IPS-NIHi7 (cell line): ENCODE measurements around the gene METTL21C.

ENCODE experiments used
- DNase-seq: peaks from one replicate; pipeline ENCODE4 v3.0.0; 2012; ENCODE audit warnings: mixed read lengths; ENCODE audit errors: extremely low spot score

Gene METTL21C

DNA sequence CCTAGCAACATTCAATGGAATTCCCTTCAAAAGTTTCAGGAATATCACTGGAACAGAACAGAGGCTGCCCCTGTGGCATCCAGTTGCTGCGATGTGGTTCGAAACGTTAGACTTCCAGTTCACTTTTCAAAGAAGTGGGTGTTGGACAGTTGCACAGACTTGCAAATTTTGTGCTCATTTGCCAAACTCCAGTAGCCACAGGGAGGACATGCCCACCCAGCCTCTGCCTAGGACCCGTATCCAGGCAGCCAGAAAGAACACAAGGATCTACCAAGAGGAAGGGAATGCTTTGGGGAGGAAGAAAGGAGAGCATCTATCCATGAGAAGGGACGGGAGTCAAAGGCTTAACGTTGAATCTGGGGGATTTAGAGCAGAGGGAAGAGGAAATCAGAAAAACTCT, at the start of gene METTL21C:
TSS of gene METTL21C (minus strand) at position 108 of the 400 bp plus-strand sequence. CDS start 546 bp downstream, outside the sequence.
- DNase-seq: no peak

DNA sequence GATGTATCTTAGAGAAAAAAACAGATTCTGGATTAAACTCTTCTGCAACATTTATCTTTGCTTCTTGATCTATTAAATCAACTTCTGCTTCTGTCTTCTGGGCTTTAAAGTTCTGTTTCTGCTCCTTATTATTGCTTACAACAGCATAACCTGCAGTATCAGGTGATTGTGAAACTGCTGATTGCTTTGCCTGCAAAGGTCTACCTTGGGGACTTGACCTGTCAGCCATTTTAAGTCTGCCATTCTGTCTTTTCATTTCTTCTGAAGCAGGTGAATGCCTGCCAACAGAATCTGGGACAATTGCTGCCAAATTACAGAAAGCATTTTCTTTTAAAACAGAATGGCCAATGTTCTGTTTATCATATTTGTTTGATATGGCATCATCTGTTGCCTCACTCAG, 47.7 kb upstream of the METTL21C start:
- DNase-seq: no peak

DNA sequence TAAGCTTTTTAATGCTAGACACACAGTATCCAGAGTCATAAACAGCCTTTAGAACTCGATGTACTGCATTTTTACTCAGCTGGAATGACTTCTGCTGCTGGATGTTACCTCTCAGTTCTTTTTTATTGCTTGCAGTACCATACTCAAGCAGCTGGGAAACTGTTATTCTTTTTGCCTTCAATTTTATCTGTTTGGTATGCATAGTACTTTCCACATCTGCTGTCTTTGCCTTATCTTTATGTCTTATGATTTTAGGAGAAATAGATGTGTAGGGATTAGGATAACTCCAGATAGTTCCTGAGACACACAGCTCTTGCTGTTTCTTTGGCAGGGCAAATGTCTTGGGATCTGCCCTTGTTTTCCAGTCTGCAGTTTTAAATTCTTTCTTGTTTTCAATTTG, 47.3 kb upstream of the METTL21C start:
- DNase-seq: no peak

DNA sequence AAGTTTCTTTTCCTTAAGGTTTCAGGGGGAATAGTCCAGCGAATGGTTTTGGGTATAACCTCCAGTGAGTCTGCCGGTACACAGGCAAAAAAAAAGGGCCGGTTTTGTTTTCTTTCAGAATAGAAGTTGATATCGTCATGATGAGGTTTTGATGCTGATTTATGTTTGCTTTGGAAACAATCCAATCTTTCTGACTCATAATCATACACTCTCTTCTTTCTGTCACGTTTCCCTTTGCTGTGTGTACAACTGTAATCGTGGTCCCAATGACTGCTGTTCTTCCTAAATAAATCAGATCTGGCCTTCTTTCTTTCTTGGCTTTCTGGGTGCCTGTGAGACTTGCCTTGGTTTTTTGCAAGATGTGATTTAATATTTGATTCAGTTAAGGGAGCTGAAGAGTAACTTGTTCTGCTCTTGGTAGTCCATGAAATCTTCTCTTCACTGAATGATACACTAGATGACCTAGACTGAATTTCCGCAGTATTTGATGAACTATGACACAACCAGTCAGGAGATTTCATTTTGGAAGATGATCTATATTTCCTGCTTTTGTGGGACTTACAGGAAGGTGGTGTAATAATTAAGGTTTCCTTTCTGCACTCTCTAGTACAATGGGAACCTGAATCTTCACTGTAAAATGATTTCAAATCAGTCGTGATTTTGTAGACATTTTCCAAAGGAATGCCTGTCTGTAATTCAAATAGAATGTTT, 34.9 kb upstream of the METTL21C start:
- DNase-seq: no peak

DNA sequence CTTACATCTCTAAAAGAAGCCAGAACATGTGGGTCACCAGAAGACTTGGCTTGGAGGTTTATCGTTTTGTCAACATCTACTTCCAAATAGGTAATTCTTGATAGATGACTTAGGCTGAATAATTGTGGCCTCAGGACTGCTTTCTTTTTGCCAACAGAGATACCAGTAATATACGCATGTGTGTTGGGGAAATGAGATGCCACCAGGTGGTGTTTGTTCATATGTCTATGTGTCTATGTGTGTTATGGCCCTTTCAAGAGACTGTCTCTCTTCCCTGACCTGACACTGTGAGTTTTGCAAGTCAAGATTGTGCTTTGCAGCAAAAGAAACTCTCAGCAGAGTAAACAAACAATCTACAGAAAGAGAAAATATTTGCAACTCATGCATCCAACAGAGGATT, 31.6 kb upstream of the METTL21C start:
- DNase-seq: no peak

DNA sequence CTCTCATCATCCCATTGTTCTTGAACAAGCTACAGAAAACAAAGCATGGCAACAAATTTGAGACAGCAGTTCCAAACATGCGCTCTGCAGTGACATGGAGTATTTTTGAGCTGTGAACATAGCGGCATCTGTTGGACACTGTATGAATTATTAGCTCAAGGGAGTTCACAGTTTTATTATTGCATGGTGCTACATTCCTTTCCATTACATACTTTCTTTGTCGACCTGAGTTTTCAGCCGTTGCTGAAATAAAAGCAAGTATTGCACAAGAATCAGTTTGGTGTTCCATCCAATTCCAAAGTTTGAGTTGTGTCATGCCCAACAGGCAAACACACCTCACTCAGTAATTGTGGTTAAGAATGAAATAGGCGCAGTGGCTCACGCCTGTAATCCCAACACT, 30.1 kb upstream of the METTL21C start:
- no peak for DNase-seq

DNA sequence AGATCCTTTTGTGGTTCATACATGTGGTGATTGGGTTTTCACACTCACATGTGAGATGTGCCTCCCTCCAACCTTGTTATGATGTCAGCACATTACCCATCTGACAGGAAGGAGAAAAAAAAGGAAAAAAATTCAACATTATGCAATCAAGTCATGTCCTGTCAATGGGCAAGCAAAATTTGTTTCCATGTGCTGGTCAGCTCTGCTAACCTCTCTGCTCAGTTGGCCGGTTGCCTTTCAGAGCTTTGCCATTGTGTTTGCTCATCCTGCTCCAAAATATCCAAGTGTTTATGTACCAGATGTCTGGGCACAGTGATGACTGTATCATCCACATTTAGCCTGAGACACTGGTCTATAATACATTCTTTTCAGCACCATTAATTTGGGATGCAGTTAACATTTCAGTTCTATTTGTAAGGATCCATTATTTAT, 27.0 kb upstream of the METTL21C start:
- DNase-seq: no peak

DNA sequence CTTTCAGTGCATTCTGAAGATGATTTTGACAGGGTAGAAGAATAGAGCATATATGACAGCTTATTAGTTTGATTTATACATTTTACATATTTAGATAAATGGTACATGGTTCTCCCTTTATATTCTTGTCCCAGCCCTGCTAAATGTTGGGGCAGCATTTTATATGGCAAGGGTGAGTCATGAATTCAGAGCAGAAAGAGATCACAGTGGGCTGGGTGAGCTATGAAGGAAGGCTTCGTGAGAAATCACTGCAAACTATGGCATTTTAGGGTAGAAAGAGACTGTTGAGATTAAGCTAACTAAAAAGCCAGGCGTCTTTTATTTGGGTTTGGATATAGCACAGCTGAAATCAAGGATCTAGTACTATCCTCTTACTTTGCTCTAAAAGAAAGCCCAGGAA, 23.9 kb upstream of the METTL21C start:
- DNase-seq: no peak

DNA sequence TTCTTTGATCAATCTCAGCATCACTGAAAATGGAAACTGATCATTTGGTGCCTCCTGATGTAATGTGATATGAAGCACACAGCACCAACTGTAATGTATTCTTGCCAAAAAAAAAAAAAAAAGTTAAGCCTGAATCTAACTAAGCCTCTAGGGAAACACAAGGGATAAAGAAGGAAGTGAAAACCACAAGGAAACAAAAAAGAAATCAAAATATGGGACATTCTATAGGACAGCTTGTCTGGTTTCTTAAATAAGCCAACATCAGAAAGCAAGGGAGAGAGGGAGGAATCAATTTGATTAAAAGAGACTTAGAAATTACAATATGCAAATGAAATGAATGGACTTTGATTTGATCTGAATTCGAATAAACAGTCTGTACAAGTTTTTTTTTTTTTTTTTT, 20.6 kb upstream of the METTL21C start:
- DNase-seq: no peak

DNA sequence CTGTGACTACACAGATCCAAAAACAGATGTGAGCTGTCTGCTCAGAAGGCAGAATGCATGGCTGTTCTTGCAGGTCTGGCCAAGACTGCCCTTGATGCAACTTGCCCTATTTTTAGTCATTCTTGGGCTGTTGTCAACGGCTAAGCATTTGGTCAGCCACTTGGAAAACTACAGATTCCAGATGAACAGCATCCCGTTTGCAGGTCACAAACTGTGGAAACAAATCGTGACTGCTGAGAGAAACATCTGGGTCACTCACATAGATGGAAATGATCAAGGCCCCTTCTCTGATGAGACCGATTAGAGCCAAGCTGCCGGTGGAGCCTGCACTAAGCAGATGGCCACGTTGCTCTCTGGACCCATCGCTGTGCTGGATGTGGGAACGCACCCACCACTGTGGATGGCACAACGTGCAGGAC, 15.4 kb upstream of the METTL21C start:
- DNase-seq: no peak

DNA sequence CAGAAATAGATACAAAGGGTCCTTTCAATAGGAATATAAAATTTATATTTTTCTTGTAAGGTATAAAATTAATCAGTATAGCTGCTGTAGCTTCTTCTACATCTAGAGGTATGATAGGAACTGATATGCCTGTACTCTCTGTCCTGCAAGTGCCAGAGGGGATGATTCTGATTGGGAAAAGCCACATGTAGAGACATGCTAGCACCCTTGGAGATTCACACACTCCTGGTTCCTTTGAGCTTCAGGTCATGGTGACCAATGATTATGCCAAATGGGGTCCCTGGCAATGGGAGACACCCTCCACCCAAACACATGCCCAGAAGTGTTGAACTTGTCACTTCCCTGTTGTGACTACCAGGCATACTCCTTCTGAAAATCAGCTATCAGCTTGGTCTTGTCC, 14.7 kb upstream of the METTL21C start:
- no peak for DNase-seq

DNA sequence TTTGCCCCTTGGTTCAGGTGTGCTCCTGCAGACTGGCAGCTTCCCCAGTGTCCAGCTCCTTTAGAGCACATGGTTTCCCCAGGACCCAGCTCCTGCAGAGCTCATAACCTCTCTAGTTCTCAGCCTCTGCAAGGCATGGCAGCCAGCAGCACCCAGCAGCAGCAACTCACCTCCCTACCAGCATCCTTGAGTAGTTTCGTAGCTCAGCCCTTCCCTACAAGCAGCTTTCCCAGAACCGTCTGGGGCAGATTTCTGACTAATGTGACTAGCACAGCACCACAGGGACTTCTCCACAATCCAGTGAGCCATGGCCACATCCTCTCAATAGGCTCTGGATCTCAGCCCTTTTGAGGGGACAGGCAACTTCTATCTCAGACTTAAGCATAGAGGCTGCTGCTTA, 14.1 kb upstream of the METTL21C start:
- DNase-seq: no peak

DNA sequence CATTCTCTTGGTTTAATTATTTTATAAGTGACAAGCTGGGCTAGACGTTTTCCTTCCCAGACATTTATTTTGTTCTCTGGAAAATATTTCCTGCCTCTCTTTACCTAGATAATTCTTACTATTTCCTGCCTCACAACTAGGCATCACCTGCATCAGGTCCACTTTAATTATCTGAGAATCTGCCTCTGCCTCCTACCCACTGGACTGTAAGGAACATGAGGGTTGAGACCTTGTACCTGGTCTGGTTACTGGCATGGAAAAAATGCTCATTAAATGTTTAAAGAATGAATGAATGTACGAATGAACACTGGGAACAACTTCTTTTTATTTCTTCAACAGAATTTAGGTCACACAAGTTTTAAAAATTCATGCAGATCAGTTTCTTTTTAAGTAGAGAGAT, 13.4 kb upstream of the METTL21C start:
- DNase-seq: no peak

DNA sequence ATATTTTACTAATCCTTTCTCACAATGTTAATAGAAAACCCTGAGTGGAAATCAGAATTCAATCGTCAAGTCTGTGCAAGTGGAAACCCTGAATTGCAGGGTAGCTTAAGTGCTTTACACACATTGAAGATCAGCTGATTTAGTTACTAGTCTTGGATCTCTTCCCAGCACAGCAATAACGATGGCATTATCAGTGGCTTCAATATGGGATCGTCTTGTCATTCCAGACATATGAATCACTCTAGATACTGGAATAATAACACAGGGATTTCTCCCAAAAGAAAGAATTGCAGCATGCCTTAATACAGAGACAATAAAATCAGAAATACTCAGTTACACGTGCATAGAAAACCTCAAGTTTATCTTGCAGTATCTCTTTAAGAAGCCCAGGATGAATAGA, 12.6 kb upstream of the METTL21C start:
- DNase-seq: no peak

DNA sequence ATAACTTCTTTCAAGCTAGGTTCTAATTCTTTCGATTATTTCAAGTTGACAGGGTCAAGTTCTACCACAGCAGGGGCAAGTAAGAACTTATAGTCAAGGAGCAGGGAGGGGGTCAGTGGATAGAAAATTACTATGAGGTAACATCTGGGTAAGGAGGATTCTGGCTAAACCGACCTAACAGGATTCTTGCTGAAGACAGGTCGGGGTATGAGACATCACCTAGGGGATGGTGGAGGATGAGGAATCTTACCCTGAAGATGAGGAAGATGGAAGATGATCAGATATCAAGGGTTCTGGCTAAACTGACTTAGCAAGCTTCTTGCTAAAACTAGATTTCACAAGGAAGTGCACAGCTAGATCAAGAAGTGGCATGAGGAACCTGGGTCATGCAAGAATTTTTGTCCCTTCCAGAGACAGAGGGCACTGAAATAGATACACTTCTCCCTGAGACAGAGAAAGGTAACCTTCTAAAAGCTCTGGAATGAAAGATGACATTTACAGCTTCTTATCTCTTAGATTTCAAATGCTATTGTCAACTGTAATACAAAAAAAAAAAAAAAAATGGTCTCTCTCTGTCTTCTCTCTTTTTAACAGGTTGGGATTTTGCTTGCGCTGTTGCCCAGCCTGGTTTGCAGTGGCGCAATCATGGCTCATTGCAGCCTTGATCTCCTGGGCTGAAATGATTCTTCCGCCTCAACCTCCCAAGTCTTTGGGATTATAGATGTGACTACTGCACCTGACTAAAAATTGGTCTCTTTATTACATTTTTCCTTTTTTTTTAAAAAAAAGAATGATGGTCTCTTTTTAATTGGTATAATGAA, 9.6 kb upstream of the METTL21C start:
- no peak for DNase-seq

DNA sequence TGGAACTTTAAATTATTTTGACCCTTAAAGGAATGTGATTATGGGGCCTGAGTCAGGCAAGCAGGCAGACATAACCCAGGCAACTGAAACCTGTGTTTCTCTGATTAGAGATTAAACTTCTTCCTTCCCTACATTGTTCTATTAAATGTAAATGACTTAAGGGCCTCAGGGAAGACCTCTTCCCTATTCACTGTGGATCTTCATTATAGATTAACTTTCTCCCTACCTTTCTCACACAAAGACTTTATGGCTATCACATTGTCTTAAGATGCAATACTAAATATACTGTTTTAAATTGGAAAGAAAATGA, 8.8 kb upstream of the METTL21C start:
- DNase-seq: no peak

DNA sequence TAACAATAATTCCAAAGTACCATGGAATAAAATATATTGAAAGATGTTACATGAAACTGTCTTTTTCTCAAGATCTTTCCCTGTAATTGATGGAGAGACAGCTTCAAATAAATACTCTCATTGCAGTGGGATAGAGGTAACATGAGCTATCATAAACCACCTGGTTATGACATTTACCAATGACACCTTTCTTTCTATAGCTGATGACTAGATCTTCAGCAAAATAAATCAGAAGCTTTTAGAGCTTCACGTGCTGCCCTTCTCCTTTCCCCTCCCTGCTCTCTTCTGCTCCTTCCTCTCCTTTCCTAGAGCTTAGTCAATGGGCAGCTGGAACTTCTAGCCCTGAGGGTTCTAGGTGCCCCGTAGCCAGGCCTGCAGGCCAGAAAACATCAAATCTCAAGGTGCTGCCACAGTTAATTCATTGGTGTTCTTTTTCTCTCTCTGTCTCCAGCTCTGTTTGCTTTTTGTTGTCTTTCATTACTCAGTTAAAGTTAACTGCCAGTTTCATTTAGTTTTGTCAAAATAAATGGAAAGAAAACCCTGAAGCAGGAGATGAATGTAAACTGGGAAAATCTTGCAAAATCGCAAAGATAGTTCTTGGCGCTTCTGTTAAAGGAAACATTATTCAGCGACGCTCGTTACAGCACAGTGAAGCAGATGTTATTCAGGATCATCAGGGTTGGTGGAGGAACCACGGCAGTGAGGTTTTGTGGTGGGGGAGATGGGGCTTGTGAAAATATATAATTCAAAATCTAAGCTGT, 8.3 kb upstream of the METTL21C start:
- no peak for DNase-seq

DNA sequence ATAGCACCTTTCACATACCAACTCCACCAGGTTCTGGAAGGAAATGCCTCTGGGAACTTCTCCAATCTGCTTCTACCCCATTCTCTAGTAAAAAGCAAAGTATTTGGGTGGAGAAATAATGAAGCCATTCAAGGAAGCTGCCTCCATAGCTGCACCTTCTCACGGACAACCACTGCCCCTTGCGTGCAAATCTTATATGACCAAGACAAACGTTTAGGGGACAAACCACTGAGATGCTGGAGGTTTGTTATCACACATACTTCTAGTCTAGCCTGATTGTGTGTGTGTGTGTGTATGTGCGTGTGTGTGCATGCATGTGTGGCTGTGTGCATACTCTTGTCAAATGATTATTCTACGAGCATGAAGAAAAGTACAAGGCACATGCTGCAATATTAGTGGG, 6.5 kb upstream of the METTL21C start:
- no peak for DNase-seq

DNA sequence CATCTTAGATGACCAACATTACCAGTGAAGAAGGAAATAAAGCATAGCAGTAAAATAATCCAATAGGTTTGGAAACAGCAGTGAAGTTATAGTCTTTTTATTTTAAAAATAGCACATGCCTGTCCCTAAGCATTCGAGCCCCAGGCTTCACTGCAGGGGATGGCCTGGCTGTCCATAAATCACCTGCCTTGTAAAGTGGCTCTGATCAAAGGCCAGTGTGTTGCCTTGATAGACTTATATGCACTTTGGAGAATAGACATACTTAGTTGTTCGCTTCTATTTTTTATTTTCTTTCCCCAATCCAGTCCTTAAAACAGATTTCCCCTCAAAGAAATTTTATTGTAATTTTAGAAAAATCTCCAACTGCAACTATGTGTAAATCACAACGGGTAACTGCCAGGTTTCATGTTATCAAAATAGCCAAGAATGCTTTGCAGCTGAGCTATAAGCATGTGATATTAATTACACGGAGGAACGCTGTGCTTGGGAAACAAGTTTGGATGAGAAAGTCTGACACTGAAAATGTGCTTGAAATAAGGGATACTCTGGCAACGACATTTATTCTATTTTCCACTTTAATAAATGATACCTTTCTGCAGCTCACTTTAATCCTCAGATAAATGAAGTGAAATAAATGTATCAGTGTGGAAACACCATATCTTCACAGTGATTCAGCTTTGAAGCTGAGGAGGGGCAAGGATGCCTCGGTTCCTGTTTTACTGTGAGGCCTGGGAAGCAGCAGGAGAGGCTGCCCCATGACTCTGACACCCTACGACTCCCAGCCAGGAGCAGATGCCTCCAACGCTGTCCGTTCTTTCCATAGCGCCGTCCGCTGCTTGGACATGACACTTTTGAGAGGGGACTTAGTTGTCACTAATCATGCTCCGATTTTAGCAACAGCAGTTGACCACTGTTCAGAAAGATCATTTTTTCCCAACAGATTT, 5.5 kb upstream of the METTL21C start:
- DNase-seq: no peak

DNA sequence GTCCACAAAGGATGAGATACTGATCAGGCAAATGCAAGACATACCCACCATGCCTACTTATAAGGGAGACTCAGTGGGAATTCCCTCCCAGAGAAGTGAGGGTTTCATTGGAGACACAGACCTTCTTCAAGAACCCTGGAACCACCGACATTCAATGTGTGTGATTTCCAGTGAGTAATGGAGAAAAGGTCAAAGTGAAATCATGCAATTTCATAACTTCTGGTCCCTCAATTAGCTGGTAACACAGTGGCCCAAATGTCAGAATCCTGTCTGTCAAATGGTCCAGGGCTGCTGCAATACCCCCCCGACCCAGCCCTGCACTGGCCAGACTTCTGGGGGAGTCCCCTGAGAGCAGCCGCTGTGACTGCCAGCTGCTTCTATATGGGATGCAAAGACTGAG, 4.7 kb upstream of the METTL21C start:
- no peak for DNase-seq

DNA sequence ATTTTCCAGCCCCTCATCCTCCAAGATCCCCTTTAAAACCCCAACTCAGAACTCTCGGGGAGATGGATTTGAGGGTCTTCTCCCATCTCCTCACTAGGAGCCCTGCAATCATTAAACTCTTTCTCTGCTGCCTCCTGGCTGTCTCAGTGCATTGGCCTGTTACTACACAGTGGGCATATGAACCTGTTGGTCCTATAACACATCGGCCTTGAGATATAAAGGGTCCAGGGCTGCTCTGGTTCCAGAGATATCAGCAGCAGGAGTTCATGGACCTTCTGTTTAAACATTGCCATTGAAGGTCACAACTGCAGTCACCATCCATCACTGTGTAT, 3.8 kb upstream of the METTL21C start:
- no peak for DNase-seq
